Activated CD8-positive, alpha-beta memory T cell treated with anti-CD3 and anti-CD28 coated beads for 48 hours (primary cell): ENCODE results near the gene GTPBP2.
"Not testable (repeated sequence)": the region's sequence is repeated elsewhere in the genome, so short reads cannot be mapped to it uniquely, and the experiment has no call there.

Experiments
- DNase-seq, 3 experiments: peaks; one replicate each; pipeline ENCODE4 v3.0.0-alpha.2; 2020; ENCODE audit warnings: low read depth in 2 of 3, low spot score in 2 of 3

GTPBP2 gene

GRCh38 chr6:43658161-43658560, 29.1 kb upstream of the GTPBP2 start:
- DNase-seq, result no peak

GRCh38 chr6:43657221-43657802, 28.2 kb upstream of the GTPBP2 start:
- DNase-seq, result no peak

GRCh38 chr6:43652822-43653221, 23.8 kb upstream of the GTPBP2 start:
- DNase-seq, result not testable (repeated sequence)

- DNase-seq, result no peak
Observed at GRCh38 chr6:43648248-43648647, 19.2 kb upstream of the GTPBP2 start.

- DNase-seq, result no peak
Observed at GRCh38 chr6:43647613-43648012, 18.5 kb upstream of the GTPBP2 start.

GRCh38 chr6:43645613-43645964, 16.5 kb upstream of the GTPBP2 start:
- DNase-seq, result no peak

- no peak for DNase-seq
Observed at GRCh38 chr6:43644940-43645612, 16.0 kb upstream of the GTPBP2 start, which contains the start of gene RSPH9. TSS of gene RSPH9 (plus strand) at chr6:43645036. CDS start at chr6:43645099, 63 bp downstream.

GRCh38 chr6:43639984-43640800, 11.1 kb upstream of the GTPBP2 start:
- DNase-seq, result no peak

GRCh38 chr6:43636308-43636659, 7.2 kb upstream of the GTPBP2 start:
- DNase-seq, result no peak

- DNase-seq, result peak; percentile 66 to 77 (median 72)
Observed at GRCh38 chr6:43635387-43636307, 6.6 kb upstream of the GTPBP2 start, which contains the start of gene MAD2L1BP. TSS of gene MAD2L1BP (plus strand) at chr6:43635840. CDS start at chr6:43635876, 36 bp downstream.

- DNase-seq, result no peak
Observed at GRCh38 chr6:43634702-43635303, 5.7 kb upstream of the GTPBP2 start.

GRCh38 chr6:43633002-43633401, 3.9 kb upstream of the GTPBP2 start:
- not testable (repeated sequence) for DNase-seq

- no peak for DNase-seq
Observed at GRCh38 chr6:43630980-43631619, 2.0 kb upstream of the GTPBP2 start.

GRCh38 chr6:43629505-43630300, 639 bp upstream of the GTPBP2 start:
- peak; percentile 53 to 79 (median 72) for DNase-seq

- DNase-seq, result peak in 2 of 3 experiments; percentile 26 to 28
Observed at GRCh38 chr6:43628393-43629103, 516 bp downstream of the GTPBP2 start.

- DNase-seq, result no peak
Observed at GRCh38 chr6:43627008-43627825, 1.8 kb downstream of the GTPBP2 start.

GRCh38 chr6:43625393-43625992, 3.6 kb downstream of the GTPBP2 start:
- no peak for DNase-seq
